ENCODE results near the gene ACSM6.
"Not testable (repeated sequence)": the region's sequence is repeated elsewhere in the genome, so short reads cannot be mapped to it uniquely, and the experiment has no call there.

ACSM6 gene, protein sequence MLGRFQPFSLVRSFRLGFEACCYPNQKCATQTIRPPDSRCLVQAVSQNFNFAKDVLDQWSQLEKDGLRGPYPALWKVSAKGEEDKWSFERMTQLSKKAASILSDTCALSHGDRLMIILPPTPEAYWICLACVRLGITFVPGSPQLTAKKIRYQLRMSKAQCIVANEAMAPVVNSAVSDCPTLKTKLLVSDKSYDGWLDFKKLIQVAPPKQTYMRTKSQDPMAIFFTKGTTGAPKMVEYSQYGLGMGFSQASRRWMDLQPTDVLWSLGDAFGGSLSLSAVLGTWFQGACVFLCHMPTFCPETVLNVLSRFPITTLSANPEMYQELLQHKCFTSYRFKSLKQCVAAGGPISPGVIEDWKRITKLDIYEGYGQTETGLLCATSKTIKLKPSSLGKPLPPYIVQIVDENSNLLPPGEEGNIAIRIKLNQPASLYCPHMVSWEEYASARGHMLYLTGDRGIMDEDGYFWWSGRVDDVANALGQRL

DNA sequence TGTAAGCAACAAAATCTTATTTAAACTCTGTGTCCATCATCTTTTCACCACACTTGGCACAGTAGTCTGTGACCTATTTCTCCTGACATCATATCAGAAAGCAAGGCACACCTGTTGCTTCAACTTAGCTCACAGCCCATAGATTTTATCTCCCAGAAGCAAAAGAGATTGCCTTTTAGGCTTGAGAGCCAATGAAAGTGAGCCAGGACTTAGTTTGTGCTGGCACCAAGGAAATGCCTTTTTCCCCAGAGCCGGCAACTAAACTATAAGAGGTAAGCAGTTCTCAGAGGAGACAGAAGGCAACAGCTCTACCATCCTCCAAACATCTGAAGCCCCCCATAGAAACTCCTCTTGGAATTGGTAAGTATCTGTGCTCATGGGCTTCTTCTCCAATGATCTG, at the start of gene ACSM6:
ACSM6 (plus strand) TSS at position 295 of the 400 bp plus-strand sequence. CDS start 248 bp downstream, outside the sequence.
- DNase-seq = no peak

DNA sequence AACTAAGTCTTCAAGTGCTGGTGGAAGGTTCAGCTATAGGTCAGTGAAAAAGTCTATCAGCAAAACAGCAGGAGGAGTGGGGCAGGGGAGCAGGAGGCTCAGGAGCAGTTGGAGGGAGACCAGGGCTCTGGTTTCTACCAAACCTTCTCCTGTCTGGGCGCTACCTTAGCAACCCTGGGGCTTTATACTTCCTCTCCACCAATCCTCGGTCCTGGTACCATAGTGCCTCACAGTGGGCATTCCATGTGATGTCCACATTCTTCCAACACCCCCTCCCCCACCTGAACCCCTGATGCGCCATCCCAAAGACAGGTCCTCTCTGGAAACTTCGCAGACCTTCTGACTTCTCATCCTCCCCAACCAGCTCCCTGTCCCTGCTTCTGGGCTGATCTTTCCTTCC, 25.3 kb upstream of the ACSM6 start:
- no peak for DNase-seq

DNA sequence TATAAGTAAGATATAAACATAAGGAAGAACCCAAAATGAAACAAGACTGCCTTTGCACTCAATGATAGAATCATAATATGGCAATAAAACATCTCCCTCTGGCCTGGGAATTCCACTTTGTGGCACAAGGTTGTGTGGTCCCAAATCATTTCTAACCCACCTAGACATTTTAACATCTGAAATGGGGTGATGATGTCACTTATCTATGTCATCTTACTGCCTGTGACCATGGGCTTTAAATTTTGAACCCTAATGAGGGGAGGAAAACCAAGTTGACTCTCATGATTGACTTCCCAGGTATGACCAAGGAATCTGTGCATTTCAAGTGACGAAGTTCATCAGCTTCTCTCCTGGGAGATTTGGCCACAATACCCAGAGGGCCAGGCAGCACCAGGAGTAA, 24.5 kb upstream of the ACSM6 start:
- DNase-seq = no peak

DNA sequence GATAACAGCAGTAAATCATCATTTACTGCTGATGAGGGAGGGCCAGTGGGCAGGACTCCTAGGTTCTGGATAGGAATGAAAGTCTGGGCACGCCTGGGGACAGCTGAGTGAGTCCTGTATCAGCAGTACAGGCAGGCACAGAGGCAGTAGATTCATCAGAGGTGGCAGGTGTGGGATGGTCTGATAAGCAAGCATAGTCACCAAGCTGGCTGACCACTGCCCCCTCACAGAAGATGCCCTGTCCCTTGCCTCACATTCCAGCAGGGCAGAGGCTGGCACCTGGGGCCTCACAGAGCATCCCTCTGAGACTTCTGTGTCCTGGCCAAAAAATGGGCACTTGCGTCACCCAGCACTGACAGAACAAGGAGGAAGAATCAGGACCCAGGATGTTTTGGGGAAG, 23.2 kb upstream of the ACSM6 start:
- DNase-seq = no peak

DNA sequence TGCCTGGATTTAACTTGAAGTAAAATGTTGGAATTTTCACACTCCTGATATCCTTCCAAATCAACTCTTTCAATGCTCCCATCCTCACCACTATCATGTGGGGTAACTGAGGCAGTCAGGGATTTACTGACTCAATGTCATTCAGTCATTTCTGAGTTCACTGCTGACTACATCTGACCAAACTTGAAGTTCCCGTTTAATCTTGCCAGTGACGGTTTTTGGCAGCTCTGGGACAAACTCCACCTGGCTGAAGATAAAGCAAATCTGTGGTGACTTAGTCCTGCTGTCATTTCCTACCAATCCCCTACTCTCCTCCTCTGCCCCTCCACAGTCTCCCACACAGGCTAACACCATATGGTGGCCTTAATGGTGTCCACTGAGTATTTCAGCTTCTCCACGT, 22.7 kb upstream of the ACSM6 start:
- no peak for DNase-seq

DNA sequence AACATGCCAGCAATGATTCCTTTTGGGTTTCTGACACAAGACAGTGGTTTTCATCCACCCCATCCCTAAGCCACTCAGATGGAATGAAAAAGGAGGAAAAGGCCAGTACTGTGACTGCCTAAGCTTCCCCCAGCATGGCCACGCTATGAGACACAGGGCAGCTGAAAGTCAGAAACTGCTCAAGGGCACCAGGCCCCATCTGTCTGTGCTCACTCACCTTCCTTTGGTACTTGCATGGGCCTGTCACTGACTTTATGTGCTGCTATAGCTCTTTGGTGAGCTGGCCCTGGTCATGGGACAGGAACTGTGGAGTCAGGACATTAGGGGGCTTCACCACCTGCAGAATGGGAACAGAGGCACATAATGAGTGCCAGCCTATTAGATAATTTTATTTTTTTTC, 21.2 kb upstream of the ACSM6 start:
- DNase-seq = no peak

DNA sequence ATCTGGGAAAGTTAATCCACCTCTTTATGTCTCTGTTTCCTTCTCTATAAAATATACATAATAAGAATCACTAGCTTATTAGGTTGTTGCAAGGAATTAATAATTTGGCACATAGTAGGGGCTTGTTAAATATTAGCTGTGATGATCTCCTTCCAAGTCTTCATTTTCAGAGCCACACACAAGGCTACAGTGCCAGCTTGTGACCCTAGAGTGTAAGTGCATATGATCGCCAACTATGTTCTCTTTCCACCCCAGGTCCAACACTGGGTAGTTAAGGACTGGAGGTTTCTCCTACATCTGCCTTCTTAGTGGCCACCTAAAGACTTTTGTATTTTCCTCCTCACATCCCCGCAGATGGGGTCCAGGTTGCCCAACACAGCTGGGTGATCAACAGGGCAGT, 17.9 kb upstream of the ACSM6 start:
- no peak for DNase-seq

DNA sequence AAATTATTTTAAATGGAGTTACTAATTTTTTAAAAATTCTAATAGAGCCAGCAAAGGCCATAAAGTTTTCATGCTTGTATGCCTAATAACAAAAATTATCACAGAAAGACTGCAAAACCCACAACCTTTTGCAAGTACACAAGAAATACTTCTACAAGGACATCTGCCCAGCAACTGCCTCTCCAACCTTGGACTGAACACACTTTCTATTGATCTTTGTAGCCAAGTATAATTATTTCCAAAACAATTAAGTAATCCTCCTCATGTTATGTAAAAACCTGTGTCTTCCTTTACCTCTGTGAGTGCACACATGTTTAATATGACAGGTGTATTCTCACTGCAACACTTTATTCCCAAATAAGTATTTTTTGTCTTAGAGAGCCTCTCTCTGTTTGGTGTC, 16.6 kb upstream of the ACSM6 start:
- no peak for DNase-seq

DNA sequence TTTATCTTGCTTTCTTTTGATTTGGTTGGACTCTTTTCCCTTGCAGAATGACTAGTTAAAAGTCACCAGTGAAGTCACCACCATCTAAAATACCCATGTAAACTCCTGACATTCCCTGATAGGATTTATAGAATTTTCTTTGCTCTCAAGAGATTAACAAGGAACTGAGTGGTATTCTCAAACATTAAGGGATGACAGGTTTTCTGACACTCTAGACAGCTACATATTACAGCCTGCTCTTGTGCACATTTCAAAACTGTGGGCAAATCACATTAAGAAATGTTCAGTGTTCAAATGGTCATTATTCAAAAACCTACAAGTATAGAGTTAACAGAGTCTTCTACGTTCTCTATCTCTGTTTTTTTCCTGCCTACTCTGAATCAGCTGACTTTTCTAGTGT, 15.8 kb upstream of the ACSM6 start:
- no peak for DNase-seq

DNA sequence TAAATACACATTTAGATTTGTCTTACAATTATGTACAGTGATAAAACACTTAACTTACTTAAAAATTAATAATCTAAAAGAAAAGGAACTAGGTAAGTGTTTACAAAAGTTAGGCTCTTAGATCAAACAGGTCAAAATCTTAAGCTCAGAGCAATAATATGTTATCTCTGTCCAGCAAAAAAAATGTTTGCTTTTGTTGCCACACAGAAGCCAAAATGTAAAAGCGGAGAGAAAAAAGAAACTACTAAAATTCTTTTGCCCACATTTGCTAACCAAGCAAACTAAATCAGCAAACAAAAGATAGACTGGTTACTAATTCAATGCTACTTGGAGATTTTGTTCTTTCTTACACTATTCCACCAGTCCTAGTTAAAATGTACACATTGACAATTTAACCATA, 15.2 kb upstream of the ACSM6 start:
- DNase-seq = no peak

DNA sequence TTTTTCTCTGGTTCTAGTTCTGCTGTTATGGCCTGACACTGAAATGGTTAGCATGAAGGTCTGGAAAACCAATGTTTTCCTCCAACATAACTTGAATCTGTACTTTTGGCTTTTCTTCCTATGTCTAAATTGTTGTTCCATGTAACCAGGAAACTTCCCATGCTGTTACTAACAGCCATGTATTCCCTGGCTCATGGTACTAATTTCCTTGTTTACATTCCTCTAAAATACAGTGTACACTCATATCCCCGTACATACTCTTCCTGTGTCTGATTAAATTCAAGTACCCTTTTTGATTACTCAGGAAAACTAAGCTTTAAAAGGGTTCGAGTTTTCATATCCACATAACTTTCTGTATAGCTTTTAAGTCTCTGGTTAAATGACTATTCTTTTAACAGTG, 12.3 kb upstream of the ACSM6 start:
- DNase-seq = no peak

DNA sequence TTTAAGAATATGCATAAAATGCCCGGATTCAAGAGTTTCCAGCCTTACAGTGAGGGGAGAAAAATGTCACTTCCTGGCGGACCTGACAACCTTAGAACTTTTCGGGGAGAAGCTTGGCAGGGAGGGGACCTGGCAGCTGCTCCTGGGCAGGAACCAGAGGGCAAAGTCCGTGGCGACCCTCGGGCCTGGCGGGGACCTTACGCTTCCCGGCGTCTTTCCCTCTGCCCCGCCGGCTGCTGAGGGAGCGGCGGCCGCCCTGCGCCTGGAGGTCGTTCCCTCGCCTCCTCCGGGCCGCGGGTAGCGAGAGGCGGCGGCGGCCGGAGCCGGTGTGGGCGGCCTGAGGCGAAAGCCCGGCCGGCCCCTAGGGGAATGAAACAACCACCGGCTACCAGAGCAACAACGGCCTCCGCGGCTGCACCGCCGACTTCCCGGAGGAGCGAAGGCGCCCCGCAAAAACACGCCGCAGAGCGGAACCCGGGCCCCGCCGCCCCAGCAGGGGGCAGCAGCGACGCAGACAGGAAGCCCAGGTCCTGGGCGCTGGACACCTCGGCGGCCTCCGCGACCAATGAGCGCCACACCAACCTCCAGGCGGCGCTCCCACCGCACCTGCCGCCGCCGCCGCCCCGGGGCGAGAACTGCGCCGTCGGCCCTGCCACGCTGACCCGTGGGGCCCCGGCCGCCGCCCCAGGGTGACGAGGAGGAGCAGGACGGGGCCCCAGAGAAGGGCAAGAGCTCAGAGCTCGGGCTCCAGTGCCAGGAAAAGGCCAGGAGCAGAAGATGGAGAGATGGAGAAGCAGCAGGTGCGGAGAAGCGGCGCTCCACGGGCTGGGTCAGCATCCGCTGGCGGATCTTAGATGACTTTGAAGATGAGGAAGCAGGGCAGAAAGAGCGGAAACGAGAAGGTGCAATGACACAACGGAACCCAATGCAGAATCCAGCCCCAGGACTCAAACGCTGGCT, 10.5 kb upstream of the ACSM6 start:
- DNase-seq = peak; percentile 32

DNA sequence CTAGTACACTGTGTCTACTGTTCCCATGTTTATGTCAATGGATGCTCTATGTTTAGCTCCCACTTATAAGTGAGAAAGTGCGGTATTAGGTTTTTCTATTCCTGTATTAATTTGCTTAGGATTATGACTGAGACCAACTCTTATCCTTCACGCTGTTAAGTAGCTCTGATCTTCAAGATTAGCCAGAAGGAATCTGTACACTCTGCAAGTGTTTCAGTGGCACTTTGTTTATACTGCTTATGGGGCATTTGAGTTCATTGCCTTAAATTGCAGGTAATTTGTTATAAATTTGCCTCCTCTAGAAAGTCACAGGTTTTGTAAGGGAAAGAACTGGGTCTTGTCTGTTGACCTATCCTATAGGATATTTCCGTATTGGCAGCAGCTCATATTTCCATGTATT, 6.4 kb upstream of the ACSM6 start:
- no peak for DNase-seq

DNA sequence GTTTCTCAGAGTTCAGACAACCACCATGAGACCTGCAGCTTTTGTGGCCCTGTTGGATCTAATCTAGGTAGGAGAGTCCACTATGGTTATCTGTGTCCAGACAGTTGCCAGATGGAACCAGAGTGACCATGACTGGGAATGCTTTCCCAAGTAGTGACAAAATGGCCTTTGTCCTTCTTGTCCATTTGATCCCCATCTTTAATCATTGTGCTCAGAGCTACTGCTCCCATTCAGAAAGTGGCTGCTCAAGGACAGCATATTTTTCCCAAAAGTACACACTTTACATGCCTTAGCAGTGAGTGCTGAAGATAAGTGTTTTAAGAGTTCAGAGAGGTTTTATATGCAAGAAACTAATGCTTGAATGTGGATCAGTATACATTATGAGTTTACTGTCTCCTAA, 5.4 kb upstream of the ACSM6 start:
- DNase-seq = no peak

DNA sequence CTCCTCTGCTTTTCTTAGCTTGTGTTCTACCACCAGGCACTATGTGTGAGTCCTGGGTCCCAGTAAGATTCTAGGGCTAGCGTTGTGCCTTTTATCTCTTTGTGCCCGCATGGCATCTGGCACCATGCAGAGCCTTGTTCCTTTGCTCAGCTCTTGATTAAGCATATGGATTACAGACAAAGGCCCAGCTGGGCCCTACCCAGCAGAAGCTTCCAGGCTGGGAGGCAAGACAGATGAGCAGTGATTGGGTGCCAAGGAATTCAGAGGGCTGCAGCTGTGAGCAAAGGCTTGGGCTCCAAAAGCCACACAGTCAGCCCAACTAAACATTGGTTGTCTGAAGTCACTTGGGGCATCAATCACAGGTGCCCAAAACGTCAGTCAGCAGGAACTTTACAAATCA, 2.0 kb downstream of the ACSM6 start:
- DNase-seq = no peak

DNA sequence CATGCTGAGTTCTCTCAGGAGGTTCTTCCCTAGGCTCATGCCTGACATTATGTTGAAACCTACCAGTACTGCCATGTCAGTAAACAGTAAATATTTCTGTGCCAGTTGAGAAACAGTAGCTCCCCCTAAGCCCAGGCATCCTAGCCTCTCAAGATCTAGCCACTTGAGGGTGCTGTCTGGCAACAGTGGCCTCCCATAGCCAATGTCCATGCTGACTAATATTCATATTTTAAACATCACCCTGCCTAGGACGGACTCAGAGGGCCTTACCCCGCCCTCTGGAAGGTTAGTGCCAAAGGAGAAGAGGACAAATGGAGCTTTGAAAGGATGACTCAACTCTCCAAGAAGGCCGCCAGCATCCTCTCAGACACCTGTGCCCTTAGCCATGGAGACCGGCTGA, 7.7 kb downstream of the ACSM6 start:
- DNase-seq = no peak

DNA sequence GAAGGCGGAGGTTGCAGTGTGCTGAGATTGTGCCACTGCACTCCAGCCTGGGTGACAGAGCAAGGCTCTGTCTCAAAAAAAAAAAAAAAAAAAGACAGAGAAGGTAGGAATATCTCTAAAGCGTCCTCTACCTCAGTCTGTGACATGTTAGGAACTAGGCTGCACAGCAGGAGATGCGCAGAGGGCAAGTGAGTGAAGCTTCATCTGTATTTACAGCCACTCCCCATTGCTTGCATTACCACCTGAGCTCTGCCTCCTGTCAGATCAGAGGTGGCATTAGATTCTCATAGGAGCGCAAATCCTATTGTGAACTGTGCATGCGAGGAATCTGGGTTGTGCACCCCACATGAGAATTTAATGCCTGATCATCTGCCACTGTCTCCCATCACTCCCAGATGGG, 8.8 kb downstream of the ACSM6 start:
- DNase-seq = not testable (repeated sequence)

DNA sequence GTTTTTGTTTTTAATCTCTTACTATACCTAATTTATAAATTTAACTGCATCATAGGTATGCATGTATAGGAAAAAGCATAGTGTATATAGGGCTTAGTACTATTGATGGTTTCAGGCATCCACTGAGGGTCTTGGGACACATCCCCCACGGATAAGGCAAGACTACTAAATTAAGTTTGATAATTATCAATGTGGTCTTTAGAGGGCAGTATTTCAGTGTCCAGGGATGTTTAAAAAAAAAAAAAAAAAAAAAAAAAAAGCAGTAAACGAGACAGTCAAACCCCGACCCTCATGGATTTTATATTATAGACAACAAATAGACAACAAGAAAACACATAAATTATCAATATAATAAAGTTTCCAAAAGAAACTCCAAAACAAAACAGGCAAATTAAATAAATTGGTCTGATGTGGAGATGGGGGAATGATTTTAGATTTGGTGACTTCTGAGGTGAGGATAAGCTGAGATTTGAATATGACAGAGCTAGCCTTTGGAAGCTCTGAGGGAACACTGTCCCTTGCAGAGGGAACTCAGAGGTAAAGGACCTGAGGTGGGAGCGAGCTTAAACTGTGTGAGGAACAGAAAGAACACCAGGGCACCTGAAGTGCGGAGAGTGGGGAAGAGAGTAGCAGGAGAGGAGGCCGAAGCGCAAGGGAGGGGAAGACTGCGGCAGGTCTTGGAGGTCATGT, 14.8 kb downstream of the ACSM6 start:
- no peak for DNase-seq

DNA sequence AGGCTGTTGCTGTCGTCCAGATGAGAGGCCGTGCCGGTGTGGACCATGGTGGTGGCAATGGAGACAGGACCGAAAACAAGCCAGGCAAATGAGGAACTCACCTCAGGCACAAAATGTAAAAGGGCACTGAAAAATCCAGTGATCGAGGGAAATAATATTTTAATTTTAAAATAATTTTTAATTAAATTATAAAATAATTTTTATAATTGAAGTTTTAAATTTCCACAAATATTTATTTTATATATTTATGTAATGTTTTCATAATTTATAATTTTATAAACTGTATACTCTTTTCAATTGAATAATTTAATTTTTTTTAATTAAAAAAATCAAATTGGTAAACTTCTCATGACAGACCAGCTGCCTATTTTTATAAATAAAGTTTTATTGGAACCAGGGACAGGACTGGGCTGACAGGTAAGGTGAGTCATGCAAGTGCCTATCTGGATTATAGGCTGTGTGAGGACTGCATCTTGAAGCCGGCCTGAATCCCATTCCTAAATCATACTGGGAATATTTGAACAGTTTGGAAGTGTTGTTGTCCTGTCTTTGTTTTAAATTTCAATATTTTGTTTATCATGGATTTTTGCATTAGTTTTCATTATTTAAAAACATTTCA, 15.6 kb downstream of the ACSM6 start:
- no peak for DNase-seq

DNA sequence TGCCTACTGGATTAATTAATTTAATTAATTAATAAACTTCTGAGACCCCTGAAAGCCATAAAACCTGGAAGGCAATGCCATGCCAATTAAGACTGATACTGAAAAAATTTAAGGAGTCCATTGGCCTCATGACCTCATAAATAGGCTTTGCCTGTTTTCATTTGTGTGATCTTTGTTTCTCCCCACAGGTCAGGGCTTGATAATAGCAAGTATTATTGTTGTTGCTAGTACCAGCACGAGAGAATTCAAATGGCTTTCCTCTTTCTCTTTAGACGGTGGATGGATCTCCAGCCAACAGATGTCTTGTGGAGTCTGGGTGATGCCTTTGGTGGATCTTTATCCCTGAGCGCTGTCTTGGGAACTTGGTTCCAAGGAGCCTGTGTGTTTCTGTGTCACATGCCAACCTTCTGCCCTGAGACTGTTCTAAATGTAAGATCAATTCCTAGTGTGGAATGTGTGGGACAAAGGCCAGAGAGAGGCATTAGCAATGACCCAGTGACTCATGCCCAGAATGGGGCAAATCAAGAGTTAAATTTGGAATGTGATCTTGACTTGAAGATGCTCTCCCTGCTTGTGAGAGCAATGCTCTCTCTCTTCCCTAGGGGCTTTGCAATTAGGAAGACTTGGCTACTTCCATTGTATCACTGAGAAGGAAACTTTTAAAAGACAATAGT, 17.7 kb downstream of the ACSM6 start:
- DNase-seq = no peak

DNA sequence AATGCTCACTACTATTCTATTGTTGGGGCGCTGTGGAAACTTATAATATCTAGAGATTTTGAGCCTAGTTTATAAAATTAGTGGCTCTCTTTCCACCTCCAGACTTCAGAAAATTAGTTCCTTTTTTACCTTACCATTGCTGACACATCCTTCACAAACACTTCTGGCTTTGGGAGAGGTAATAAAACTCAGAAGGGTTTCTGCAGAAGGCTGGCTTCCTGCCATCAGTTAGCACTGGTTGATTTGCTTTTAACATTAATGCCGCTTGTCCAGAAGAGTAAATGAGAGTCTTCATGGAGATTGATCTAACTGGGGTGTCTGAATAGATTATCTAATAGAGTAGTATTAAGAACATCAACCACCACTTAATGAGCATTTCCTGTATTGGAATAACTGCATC, 20.3 kb downstream of the ACSM6 start:
- DNase-seq = no peak

DNA sequence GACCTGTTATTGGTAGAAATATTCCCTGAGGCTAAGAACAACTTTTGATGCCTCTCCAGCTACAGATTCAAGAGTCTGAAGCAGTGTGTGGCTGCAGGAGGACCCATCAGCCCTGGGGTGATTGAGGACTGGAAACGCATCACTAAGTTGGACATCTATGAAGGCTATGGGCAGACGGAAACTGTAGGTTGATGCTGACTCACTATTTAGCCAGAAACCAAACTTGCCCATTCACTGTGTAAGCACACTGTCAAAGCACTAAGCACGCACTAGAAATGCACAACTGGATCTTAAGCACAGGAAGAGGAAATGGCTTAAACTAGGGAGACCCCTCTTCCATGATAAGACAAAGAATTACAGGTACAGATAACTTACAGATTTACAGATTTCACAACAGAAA, 20.8 kb downstream of the ACSM6 start:
- DNase-seq = no peak
